Cardiac fibroblast (primary cell): ENCODE data around the gene IPMK.

ENCODE experiments used
- DNase-seq, 2 donors: peaks; one replicate each; pipeline versions ENCODE4 v3.0.0 to v3.0.0-alpha.2; 2010; ENCODE audit warnings: low read depth in 2 of 2
- H3K4me3 ChIP-seq, 2 donors: replicated peaks in 1 of 2; 1 replicate in 1 of 2; 2 replicates in 1 of 2; pipeline ENCODE4 v1.5.1; 2011; ENCODE audit warnings: low read depth in 2 of 2, low read length in 2 of 2, mild to moderate bottlenecking in 2 of 2, moderate library complexity in 1 of 2
- CTCF ChIP-seq: IDR thresholded peaks from one replicate; pipeline ENCODE4 v1.5.1; 2011; ENCODE audit warnings: low read depth, mild to moderate bottlenecking, low read length, inconsistent platforms

IPMK gene

GRCh38 chr10:58268946-58269781 is 1.5 kb upstream of the IPMK start, which contains the start of gene CISD1:
Gene CISD1 (plus strand): TSS chr10:58269162. CDS start chr10:58269274, 112 bp downstream.
- H3K4me3 ChIP-seq = peak within 1 kb of the TSS; percentile 80 to 83
- TF ChIP-seq CTCF = no peak
- DNase-seq = peak; percentile 100

GRCh38 chr10:58268454-58268945 is 806 bp upstream of the IPMK start:
- no peak for DNase-seq
- TF ChIP-seq CTCF = no peak
- H3K4me3 ChIP-seq = peak overlapping the region; percentile 80 to 83

GRCh38 chr10:58266826-58267712 is 625 bp downstream of the IPMK start:
- TF ChIP-seq CTCF = no peak
- peak; percentile 60 to 79 for DNase-seq
- H3K4me3 ChIP-seq = peak overlapping the region; percentile 83 to 96

- peak overlapping the region; percentile 83 to 96 for H3K4me3 ChIP-seq
- peak; percentile 69 to 85 for DNase-seq
- TF ChIP-seq CTCF = no peak
Observed at GRCh38 chr10:58266003-58266825, 1.5 kb downstream of the IPMK start.

- peak in 1 of 2 donors; percentile 6 for DNase-seq
- no peak for TF ChIP-seq CTCF
- H3K4me3 ChIP-seq = peak overlapping the region in 1 of 2 donors; percentile 83
Observed at GRCh38 chr10:58265249-58265648, 2.4 kb downstream of the IPMK start.

- no peak for TF ChIP-seq CTCF
- H3K4me3 ChIP-seq = peak overlapping the region in 1 of 2 donors; percentile 7
- peak in 1 of 2 donors; percentile 29 for DNase-seq
Observed at GRCh38 chr10:58264780-58265179, 2.9 kb downstream of the IPMK start.
